Measurements from ENCODE around the gene NEK8. TPM values are rescaled to one million over a fixed set of nuclear protein-coding genes. Genes with fewer than 3 reads are reported as not detected.

NEK8 gene
- polyA plus RNA-seq, 12 donors = 1.8 to 7.8 (median 2.6) TPM; not detected in 1

GRCh38 chr17:28744104-28744971 is 15.8 kb downstream of the NEK8 start:
- DNase-seq = peak; percentile 65

DNA sequence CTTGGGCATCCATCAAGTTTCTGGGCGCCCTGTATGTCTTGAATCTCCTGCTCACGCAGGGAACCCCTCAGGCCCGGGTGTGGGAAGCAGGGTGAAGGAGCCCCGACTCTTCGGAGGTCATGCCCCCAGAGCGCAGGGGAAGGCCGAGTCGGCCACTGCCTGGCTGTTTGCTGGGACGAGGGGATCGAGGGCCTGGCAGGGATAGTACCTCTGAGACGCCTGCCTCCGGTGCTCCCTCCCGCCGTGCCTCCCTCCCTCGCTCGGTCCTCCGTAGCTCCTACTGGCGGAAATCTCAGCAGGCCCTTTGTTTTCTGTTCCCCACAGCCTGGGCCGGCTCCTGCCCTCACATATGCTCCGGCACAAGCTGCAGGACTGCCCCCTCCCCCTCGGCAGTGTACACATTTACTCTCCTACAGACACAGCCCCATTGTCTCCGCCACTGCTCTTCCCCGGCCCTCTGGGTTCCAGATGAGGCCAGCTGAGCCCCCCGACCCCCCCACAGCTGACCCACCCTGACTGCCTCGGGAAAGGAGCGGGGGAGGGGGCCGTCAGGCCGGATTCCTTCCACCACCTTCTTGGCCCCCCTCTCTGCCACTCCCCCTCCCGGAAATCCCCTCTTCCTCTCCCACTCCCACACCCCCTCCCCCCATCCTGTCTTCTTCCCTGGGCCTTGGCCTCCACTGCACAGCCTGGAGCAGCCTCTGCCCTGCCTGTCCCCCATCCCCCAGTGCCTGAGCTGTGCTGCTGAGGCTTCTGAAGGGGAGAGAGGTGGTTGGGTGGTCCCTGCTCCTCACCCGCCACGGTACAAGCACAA is 16.6 kb downstream of the NEK8 start:
- peak; percentile 57 for DNase-seq

- DNase-seq = no peak
Measured at GRCh38 chr17:28745786-28746411, 17.3 kb downstream of the NEK8 start.

DNA sequence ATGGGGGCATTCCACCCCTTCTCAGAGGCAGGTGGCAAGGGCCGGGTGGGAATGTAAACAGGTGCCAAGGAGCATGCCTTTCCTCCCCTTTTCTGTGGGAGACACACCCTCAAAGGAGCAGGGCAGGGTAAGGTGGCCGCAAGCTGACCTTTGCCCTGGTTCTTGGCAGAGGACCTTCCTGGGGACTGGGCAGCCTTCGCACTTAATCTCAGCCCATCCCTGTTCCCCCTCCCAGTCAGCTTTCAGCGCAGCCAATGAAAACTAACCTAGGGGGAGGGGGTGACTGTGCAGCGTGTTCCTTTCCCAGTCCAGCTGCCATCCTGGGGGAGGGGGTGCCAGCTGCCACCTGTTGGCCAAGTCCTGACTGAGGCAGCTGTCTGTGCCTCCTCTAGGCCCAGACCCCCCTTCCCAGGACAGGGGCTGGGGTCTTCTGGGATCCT is 18.0 kb downstream of the NEK8 start:
- no peak for DNase-seq

- no peak for DNase-seq
Measured at GRCh38 chr17:28747051-28747691, 18.6 kb downstream of the NEK8 start.

DNA sequence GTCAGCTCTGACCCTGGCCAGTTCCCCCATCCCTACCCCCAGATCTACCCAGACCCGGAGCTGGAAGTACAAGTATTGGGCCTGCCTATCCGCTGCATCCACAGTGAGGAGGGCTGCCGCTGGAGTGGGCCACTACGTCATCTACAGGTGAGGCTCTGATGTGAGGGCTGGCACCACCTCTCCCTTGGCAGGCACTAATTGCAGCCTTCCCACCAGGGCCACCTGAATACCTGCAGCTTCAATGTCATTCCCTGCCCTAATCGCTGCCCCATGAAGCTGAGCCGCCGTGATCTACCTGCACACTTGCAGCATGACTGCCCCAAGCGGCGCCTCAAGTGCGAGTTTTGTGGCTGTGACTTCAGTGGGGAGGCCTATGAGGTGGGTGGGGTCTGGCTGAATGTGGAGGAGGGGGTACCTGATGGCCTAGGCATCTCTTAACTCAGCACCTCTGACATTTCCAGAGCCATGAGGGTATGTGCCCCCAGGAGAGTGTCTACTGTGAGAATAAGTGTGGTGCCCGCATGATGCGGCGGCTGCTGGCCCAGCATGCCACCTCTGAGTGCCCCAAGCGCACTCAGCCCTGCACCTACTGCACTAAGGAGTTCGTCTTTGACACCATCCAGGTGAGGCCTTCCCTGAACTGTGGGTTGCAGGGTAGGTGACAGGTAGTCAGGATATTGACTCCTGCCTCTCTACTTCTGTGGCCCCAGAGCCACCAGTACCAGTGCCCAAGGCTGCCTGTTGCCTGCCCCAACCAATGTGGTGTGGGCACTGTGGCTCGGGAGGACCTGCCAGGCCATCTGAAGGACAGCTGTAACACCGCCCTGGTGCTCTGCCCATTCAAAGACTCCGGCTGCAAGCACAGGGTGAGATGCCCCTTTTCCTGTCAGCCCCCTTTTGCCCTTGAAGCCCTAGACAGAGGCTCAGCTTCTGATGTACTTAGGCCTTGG is 19.5 kb downstream of the NEK8 start:
- DNase-seq = no peak

- no peak for DNase-seq
Measured at GRCh38 chr17:28748852-28749515, 20.4 kb downstream of the NEK8 start.

- DNase-seq = no peak
Measured at GRCh38 chr17:28749516-28750177, 21.1 kb downstream of the NEK8 start.

DNA sequence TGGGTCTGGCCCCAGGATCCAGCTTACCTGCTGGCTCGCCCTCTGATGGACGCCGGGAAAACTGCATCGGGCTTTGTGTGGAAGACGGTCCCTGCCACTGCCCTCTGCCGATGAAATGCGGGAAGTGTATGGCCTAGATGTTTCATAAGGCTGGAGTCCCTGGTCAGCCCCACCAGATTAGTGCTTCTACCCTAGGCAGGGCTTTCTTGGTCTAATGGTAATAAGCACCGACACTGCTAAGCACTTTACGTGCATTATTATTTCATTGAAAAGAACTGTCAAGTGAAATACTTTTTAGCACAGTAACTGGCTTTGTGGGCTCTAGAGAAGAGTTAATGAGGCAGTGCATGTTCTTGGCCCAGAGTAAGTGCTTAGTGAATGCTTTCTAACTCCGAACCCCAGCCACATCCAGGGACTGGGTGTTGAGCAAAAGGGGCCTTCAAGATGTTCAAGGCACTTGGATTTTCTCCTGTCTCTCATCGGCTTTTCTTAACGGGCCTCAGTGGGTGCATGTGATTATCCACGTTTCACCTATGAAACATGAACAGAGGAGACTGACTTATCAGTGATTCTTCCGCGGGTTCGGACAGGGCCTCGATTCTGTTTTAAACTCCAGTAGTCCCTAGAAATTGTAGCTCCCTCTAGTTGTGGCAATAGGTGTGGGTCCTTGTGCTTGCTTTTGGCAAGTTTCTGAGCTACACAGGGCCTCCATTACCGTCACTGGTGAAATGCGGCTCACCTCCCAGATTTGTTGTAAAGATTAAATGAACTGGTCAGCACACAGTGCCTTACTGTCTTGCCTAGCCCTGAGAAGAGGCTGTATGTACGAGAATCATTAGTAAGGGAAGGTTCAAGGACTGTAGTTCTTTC is 21.8 kb downstream of the NEK8 start:
- peak; percentile 90 for DNase-seq

GRCh38 chr17:28751600-28752366 is 23.2 kb downstream of the NEK8 start:
- no peak for DNase-seq

DNA sequence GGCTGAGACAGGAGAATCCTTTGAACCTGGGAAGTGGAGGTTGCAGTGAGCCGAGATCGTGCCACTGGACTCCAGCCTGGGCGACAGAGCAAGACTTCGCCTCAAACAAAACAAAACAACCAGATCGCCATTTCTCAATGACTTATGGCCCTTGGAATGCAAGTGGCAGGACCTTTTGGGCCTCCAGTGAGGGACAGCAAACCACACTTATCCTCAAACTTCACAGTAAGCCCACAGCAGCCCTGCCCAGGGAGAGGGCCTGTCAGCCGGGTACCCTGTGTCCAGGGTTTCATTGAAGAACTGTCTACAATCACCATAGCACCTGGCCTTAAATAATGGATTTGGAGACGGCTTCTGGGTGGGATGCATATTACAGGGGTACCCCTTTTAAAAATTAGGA is 26.9 kb downstream of the NEK8 start:
- DNase-seq = no peak

DNA sequence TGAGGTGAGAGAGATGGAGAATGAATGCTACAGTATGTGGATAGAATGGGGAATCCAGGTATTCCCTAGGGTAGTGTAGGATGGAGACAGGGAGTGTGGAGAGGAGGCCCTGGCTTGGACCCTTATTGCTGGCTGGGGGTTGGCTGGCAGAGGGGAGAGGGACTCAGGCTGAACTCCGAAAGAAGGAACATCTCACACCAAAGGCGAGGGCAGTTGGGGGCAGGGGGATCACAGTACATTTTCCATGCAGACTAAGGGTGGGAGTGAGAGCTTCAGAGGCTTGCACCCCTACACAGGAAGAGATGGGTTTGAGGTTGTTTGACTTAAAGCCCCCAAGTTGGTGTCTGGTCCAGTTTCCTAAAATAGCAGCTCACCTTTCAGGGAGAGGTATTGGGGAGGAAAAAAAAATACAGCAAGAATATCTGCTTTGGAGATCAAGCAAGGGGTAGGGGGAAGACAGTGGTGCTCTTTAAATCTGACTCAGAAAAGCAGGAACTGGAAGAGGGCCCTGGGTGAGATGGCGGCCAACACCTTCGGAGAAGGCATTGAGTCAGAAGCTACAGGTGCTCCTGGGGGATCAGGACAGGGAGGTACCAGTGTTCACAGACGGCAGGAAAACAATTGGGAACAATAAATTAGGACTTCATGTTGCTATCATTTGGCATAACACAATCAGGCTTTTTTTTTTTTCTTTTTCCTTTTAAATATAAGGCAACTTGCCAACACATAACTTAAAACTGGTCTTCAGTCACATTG is 27.6 kb downstream of the NEK8 start:
- no peak for DNase-seq

- DNase-seq = no peak
Measured at GRCh38 chr17:28758411-28759121, 30.0 kb downstream of the NEK8 start.

- DNase-seq = no peak
Measured at GRCh38 chr17:28759256-28759865, 30.8 kb downstream of the NEK8 start.

All from muscle of arm (tissue), 12 donors.